SK-N-SH treated with all-trans-retinoic acid at 6 μM for 48 hours (cell line): ENCODE results near the gene DHX15.

Experiments used
- ATAC-seq: fragments of 200-7000 bp; cut with Tn5 transposase; 3 replicates; pipeline ENCODE4 v1.9.1; 2020; ENCODE audit warnings: mild to moderate bottlenecking, moderate library complexity
- ARNTL ChIP-seq: fragments of 450-650 bp; formaldehyde crosslinking; IDR thresholded peaks from 2 replicates; pipeline ENCODE4 v1.5.0; 2020; ENCODE audit warnings: low read depth, mild to moderate bottlenecking, moderate library complexity, borderline replicate concordance
- BACH2 ChIP-seq: fragments of 250-450 bp; sonication (Bioruptor Pico); IDR thresholded peaks from 2 replicates; pipeline ENCODE4 v1.9.0; 2021; ENCODE audit warnings: mild to moderate bottlenecking, borderline replicate concordance
- CSDC2 ChIP-seq: fragments of 250-450 bp; sonication (Bioruptor Pico); IDR thresholded peaks from 2 replicates; pipeline ENCODE4 v1.5.0; 2020; ENCODE audit warnings: mild to moderate bottlenecking, moderate library complexity
- ESRRG ChIP-seq: fragments of 250-450 bp; sonication (Bioruptor Pico); IDR thresholded peaks from 2 replicates; pipeline ENCODE4 v1.6.1; 2021; ENCODE audit warnings: mild to moderate bottlenecking
- GLIS3 ChIP-seq: fragments of 250-450 bp; sonication (Bioruptor Pico); IDR thresholded peaks from 2 replicates; pipeline ENCODE4 v1.5.0; 2020; ENCODE audit warnings: mild to moderate bottlenecking, moderate library complexity
- ISL1 ChIP-seq: fragments of 250-450 bp; sonication (Bioruptor Pico); IDR thresholded peaks from 2 replicates; pipeline ENCODE4 v2.1.2; 2022; ENCODE audit warnings: mild to moderate bottlenecking, moderate library complexity
- OSR1 ChIP-seq: fragments of 250-450 bp; sonication (Bioruptor Pico); IDR thresholded peaks from 2 replicates; pipeline ENCODE4 v1.8.0; 2022; ENCODE audit warnings: moderate library complexity, mild to moderate bottlenecking, inconsistent platforms
- PPARA ChIP-seq: fragments of 250-450 bp; sonication (Bioruptor Pico); IDR thresholded peaks from 2 replicates; pipeline ENCODE4 v1.5.0; 2020; ENCODE audit warnings: mild to moderate bottlenecking, borderline replicate concordance
- RARB ChIP-seq: fragments of 250-450 bp; sonication (Bioruptor Pico); IDR thresholded peaks from 2 replicates; pipeline ENCODE4 v1.8.0; 2021; ENCODE audit warnings: mild to moderate bottlenecking, moderate library complexity
- SNAI2 ChIP-seq: fragments of 250-450 bp; sonication (Bioruptor Pico); IDR thresholded peaks from 2 replicates; pipeline ENCODE4 v1.5.0; 2020; ENCODE audit warnings: mild to moderate bottlenecking, moderate library complexity
- TCF4 ChIP-seq: fragments of 250-450 bp; sonication (Bioruptor Pico); IDR thresholded peaks from 2 replicates; pipeline ENCODE4 v1.8.0; 2021; ENCODE audit warnings: mild to moderate bottlenecking, moderate library complexity, borderline replicate concordance
- TOX ChIP-seq: fragments of 250-450 bp; sonication (Bioruptor Pico); IDR thresholded peaks from 2 replicates; pipeline ENCODE4 v1.8.0; 2021; ENCODE audit warnings: mild to moderate bottlenecking, moderate library complexity, borderline replicate concordance
- ZC3H10 ChIP-seq: fragments of 250-450 bp; sonication (Bioruptor Pico); IDR thresholded peaks from 2 replicates; pipeline ENCODE4 v1.5.1; 2021; ENCODE audit warnings: mild to moderate bottlenecking, moderate library complexity
- ZFP3 ChIP-seq: fragments of 250-450 bp; sonication (Bioruptor Pico); IDR thresholded peaks from 2 replicates; pipeline ENCODE4 v1.5.0; 2020; ENCODE audit warnings: mild to moderate bottlenecking, moderate library complexity
- ZFP30 ChIP-seq: fragments of 450-650 bp; formaldehyde crosslinking; IDR thresholded peaks from 2 replicates; pipeline ENCODE4 v1.5.0; 2022; ENCODE audit warnings: mild to moderate bottlenecking, moderate library complexity
- ZNF565 ChIP-seq: fragments of 450-650 bp; formaldehyde crosslinking; conservative IDR thresholded peaks from 2 replicates; pipeline ENCODE4 v1.5.0; 2020; ENCODE audit warnings: low read depth, mild to moderate bottlenecking, moderate library complexity
- ZNF70 ChIP-seq: fragments of 450-650 bp; formaldehyde crosslinking; IDR thresholded peaks from 2 replicates; pipeline ENCODE4 v1.5.0; 2020; ENCODE audit warnings: mild to moderate bottlenecking, moderate library complexity
- ZNF8 ChIP-seq: fragments of 450-650 bp; formaldehyde crosslinking; IDR thresholded peaks from 2 replicates; pipeline ENCODE4 v1.5.0; 2020; ENCODE audit warnings: mild to moderate bottlenecking, moderate library complexity
- TF ChIP-seq, protein P1 (sequence below): fragments of 250-450 bp; sonication (Bioruptor Pico); IDR thresholded peaks from 2 replicates; pipeline ENCODE4 v1.8.0; 2020; ENCODE audit warnings: mild to moderate bottlenecking, moderate library complexity, borderline replicate concordance
- TF ChIP-seq, protein P2 (sequence below): fragments of 250-450 bp; sonication (Bioruptor Pico); IDR thresholded peaks from 2 replicates; pipeline ENCODE4 v1.5.1; 2020; ENCODE audit warnings: low read depth, mild to moderate bottlenecking, moderate library complexity
- TF ChIP-seq, protein P3 (sequence below): fragments of 250-450 bp; sonication (Bioruptor Pico); IDR thresholded peaks from 2 replicates; pipeline ENCODE4 v1.8.0; 2021; ENCODE audit warnings: low read depth, mild to moderate bottlenecking, moderate library complexity, borderline replicate concordance
- TF ChIP-seq, protein P4 (sequence below): fragments of 250-450 bp; sonication (Bioruptor Pico); IDR thresholded peaks from 2 replicates; pipeline ENCODE4 v1.5.0; 2020; ENCODE audit warnings: mild to moderate bottlenecking, moderate library complexity
- TF ChIP-seq, protein P5 (sequence below): fragments of 250-450 bp; sonication (Bioruptor Pico); IDR thresholded peaks from 2 replicates; pipeline ENCODE4 v1.5.1; 2021; ENCODE audit warnings: mild to moderate bottlenecking, moderate library complexity

DHX15 gene

GRCh38 chr4:24599275-24599674 is 14.9 kb upstream of the DHX15 start:
- TF ChIP-seq, protein P1, sequence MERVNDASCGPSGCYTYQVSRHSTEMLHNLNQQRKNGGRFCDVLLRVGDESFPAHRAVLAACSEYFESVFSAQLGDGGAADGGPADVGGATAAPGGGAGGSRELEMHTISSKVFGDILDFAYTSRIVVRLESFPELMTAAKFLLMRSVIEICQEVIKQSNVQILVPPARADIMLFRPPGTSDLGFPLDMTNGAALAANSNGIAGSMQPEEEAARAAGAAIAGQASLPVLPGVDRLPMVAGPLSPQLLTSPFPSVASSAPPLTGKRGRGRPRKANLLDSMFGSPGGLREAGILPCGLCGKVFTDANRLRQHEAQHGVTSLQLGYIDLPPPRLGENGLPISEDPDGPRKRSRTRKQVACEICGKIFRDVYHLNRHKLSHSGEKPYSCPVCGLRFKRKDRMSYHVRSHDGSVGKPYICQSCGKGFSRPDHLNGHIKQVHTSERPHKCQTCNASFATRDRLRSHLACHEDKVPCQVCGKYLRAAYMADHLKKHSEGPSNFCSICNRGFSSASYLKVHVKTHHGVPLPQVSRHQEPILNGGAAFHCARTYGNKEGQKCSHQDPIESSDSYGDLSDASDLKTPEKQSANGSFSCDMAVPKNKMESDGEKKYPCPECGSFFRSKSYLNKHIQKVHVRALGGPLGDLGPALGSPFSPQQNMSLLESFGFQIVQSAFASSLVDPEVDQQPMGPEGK = no peak
- no peak for TF ChIP-seq RARB (CRISPR knock-in tag)
- TF ChIP-seq ISL1 (CRISPR knock-in tag) = no peak
- no peak for TF ChIP-seq CSDC2 (CRISPR knock-in tag)
- no peak for TF ChIP-seq ZNF565 (CRISPR knock-in tag)
- TF ChIP-seq ZFP3 (CRISPR knock-in tag) = no peak
- TF ChIP-seq, protein P2, sequence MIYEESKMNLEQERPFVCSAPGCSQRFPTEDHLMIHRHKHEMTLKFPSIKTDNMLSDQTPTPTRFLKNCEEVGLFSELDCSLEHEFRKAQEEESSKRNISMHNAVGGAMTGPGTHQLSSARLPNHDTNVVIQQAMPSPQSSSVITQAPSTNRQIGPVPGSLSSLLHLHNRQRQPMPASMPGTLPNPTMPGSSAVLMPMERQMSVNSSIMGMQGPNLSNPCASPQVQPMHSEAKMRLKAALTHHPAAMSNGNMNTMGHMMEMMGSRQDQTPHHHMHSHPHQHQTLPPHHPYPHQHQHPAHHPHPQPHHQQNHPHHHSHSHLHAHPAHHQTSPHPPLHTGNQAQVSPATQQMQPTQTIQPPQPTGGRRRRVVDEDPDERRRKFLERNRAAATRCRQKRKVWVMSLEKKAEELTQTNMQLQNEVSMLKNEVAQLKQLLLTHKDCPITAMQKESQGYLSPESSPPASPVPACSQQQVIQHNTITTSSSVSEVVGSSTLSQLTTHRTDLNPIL (CRISPR knock-in tag) = no peak
- no peak for TF ChIP-seq ESRRG (CRISPR knock-in tag)
- no peak for TF ChIP-seq ZNF8
- TF ChIP-seq ZNF70 (CRISPR knock-in tag) = no peak
- no peak for TF ChIP-seq BACH2 (CRISPR knock-in tag)
- TF ChIP-seq GLIS3 = no peak
- no peak for TF ChIP-seq ZC3H10 (CRISPR knock-in tag)
- TF ChIP-seq TOX (CRISPR knock-in tag) = no peak
- TF ChIP-seq ZFP30 (CRISPR knock-in tag) = no peak
- TF ChIP-seq PPARA (CRISPR knock-in tag) = no peak
- no peak for TF ChIP-seq ARNTL (CRISPR knock-in tag)
- TF ChIP-seq, protein P3, sequence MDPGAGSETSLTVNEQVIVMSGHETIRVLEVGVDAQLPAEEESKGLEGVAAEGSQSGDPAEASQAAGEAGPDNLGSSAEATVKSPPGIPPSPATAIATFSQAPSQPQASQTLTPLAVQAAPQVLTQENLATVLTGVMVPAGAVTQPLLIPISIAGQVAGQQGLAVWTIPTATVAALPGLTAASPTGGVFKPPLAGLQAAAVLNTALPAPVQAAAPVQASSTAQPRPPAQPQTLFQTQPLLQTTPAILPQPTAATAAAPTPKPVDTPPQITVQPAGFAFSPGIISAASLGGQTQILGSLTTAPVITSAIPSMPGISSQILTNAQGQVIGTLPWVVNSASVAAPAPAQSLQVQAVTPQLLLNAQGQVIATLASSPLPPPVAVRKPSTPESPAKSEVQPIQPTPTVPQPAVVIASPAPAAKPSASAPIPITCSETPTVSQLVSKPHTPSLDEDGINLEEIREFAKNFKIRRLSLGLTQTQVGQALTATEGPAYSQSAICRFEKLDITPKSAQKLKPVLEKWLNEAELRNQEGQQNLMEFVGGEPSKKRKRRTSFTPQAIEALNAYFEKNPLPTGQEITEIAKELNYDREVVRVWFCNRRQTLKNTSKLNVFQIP (CRISPR knock-in tag) = no peak
- TF ChIP-seq OSR1 = no peak
- ATAC-seq = no peak

GRCh38 chr4:24598025-24598424 is 13.7 kb upstream of the DHX15 start:
- TF ChIP-seq ZFP30 (CRISPR knock-in tag) (no peak), CSDC2 (CRISPR knock-in tag) (no peak), TCF4 (CRISPR knock-in tag) (no peak), BACH2 (CRISPR knock-in tag) (no peak), OSR1 (no peak), ZNF565 (CRISPR knock-in tag) (no peak)
- TF ChIP-seq, protein P4, sequence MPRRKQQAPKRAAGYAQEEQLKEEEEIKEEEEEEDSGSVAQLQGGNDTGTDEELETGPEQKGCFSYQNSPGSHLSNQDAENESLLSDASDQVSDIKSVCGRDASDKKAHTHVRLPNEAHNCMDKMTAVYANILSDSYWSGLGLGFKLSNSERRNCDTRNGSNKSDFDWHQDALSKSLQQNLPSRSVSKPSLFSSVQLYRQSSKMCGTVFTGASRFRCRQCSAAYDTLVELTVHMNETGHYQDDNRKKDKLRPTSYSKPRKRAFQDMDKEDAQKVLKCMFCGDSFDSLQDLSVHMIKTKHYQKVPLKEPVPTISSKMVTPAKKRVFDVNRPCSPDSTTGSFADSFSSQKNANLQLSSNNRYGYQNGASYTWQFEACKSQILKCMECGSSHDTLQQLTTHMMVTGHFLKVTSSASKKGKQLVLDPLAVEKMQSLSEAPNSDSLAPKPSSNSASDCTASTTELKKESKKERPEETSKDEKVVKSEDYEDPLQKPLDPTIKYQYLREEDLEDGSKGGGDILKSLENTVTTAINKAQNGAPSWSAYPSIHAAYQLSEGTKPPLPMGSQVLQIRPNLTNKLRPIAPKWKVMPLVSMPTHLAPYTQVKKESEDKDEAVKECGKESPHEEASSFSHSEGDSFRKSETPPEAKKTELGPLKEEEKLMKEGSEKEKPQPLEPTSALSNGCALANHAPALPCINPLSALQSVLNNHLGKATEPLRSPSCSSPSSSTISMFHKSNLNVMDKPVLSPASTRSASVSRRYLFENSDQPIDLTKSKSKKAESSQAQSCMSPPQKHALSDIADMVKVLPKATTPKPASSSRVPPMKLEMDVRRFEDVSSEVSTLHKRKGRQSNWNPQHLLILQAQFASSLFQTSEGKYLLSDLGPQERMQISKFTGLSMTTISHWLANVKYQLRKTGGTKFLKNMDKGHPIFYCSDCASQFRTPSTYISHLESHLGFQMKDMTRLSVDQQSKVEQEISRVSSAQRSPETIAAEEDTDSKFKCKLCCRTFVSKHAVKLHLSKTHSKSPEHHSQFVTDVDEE (CRISPR knock-in tag) = no peak
- no peak for ATAC-seq

- ATAC-seq = peak; percentile 43; the same call in 2 of the 3 replicates
- TF ChIP-seq ZFP30 (CRISPR knock-in tag) (no peak), RARB (CRISPR knock-in tag) (no peak), TCF4 (CRISPR knock-in tag) (no peak), ZC3H10 (CRISPR knock-in tag) (no peak), ZFP3 (CRISPR knock-in tag) (no peak), ESRRG (CRISPR knock-in tag) (no peak), SNAI2 (CRISPR knock-in tag) (no peak), OSR1 (no peak), CSDC2 (CRISPR knock-in tag) (no peak), ZNF70 (CRISPR knock-in tag) (no peak), PPARA (CRISPR knock-in tag) (no peak), ISL1 (CRISPR knock-in tag) (no peak), ARNTL (CRISPR knock-in tag) (no peak)
- TF ChIP-seq, protein P4 (CRISPR knock-in tag) = no peak
- TF ChIP-seq, protein P5, sequence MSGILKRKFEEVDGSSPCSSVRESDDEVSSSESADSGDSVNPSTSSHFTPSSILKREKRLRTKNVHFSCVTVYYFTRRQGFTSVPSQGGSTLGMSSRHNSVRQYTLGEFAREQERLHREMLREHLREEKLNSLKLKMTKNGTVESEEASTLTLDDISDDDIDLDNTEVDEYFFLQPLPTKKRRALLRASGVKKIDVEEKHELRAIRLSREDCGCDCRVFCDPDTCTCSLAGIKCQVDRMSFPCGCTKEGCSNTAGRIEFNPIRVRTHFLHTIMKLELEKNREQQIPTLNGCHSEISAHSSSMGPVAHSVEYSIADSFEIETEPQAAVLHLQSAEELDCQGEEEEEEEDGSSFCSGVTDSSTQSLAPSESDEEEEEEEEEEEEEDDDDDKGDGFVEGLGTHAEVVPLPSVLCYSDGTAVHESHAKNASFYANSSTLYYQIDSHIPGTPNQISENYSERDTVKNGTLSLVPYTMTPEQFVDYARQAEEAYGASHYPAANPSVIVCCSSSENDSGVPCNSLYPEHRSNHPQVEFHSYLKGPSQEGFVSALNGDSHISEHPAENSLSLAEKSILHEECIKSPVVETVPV = no peak
- TF ChIP-seq, protein P3 (CRISPR knock-in tag) = no peak
Measured at GRCh38 chr4:24595659-24596058, 11.3 kb upstream of the DHX15 start.
